Neutrophil (primary cell): ENCODE results near the gene BMAL2.
A peak's percentile ranks its signal among the peaks of the same experiment; 100 is the strongest.

Experiments
- H3K27ac ChIP-seq: fragments of 200-600 bp; sonication (generic); 2 replicates; pipeline ENCODE4 v1.5.1; 2016; ENCODE audit warnings: mild to moderate bottlenecking, moderate library complexity
- H3K27me3 ChIP-seq: fragments of 200-600 bp; sonication (generic); 2 replicates; pipeline ENCODE4 v1.6.0; 2016; ENCODE audit warnings: mild to moderate bottlenecking
- H3K36me3 ChIP-seq: fragments of 200-600 bp; sonication (generic); 2 replicates; pipeline ENCODE4 v1.5.1; 2017
- H3K4me1 ChIP-seq, 2 experiments: fragments of 200-600 bp in 1 of 2; sonication (generic) in 1 of 2; 1 replicate in 1 of 2; 2 replicates in 1 of 2; pipeline versions ENCODE4 v1.5.1 to v1.6.1; 2013 to 2016; ENCODE audit warnings: low read depth in 1 of 2, low read length in 1 of 2, mild to moderate bottlenecking in 1 of 2, moderate library complexity in 1 of 2; ENCODE audit not compliant: control insufficient read depth in 1 of 2, insufficient read depth in 1 of 2
- H3K4me3 ChIP-seq, 2 experiments: fragments of 200-600 bp in 1 of 2; sonication (generic) in 1 of 2; 1 replicate in 1 of 2; 2 replicates in 1 of 2; pipeline ENCODE4 v1.5.1; 2013 to 2016; ENCODE audit warnings: low read depth in 1 of 2, low read length in 1 of 2, mild to moderate bottlenecking in 1 of 2, moderate library complexity in 1 of 2
- H3K9me3 ChIP-seq: fragments of 200-600 bp; sonication (generic); 2 replicates; pipeline ENCODE4 v1.5.1; 2016
- CTCF ChIP-seq: fragments of 200-600 bp; sonication (generic); IDR thresholded peaks from 2 replicates; pipeline ENCODE4 v1.5.1; 2016; ENCODE audit warnings: antibody characterized with exemption

BMAL2 gene

GRCh38 chr12:27332407-27332713 lies 276 bp upstream of the BMAL2 start:
- TF ChIP-seq CTCF = no peak
- Histone ChIP-seq H3K4me3 (peak overlapping the region; percentile 51 to 64), H3K27me3 (peaks cover 50% of the 10 kb centered on the region), H3K9me3 (no peaks in the 10 kb centered on the region), H3K4me1 (peaks cover 13 to 23% of the 10 kb centered on the region in 2 experiments), H3K36me3 (peaks cover 12% of the 10 kb centered on the region), H3K27ac (no peak overlapping the region)

GRCh38 chr12:27333403-27334009 lies 870 bp downstream of the BMAL2 start:
- Histone ChIP-seq H3K27me3 (peaks cover 50% of the 10 kb centered on the region), H3K4me1 (peaks cover 13 to 23% of the 10 kb centered on the region in 2 experiments), H3K9me3 (no peaks in the 10 kb centered on the region), H3K4me3 (peak overlapping the region; percentile 51 to 64), H3K27ac (no peak overlapping the region), H3K36me3 (peaks cover 2% of the 10 kb centered on the region)
- TF ChIP-seq CTCF = no peak

GRCh38 chr12:27334042-27334720 lies 1.5 kb downstream of the BMAL2 start:
- Histone ChIP-seq H3K4me1 (peaks cover 13 to 23% of the 10 kb centered on the region in 2 experiments), H3K36me3 (no peaks in the 10 kb centered on the region), H3K27ac (no peak overlapping the region), H3K9me3 (no peaks in the 10 kb centered on the region), H3K27me3 (peaks cover 50% of the 10 kb centered on the region), H3K4me3 (peak overlapping the region; percentile 51 to 64)
- no peak for TF ChIP-seq CTCF

GRCh38 chr12:27334721-27335082 lies 2.1 kb downstream of the BMAL2 start:
- TF ChIP-seq CTCF = no peak
- H3K4me1 ChIP-seq = peaks cover 13 to 23% of the 10 kb centered on the region in 2 experiments
- no peak overlapping the region for H3K4me3 ChIP-seq
- no peaks in the 10 kb centered on the region for H3K9me3 ChIP-seq
- no peak overlapping the region for H3K27ac ChIP-seq
- peaks cover 50% of the 10 kb centered on the region for H3K27me3 ChIP-seq
- no peaks in the 10 kb centered on the region for H3K36me3 ChIP-seq

GRCh38 chr12:27335364-27336281 lies 3.0 kb downstream of the BMAL2 start:
- H3K4me1 ChIP-seq = peaks cover 13 to 23% of the 10 kb centered on the region in 2 experiments
- H3K9me3 ChIP-seq = no peaks in the 10 kb centered on the region
- no peak overlapping the region for H3K4me3 ChIP-seq
- no peak for TF ChIP-seq CTCF
- peaks cover 41% of the 10 kb centered on the region for H3K27me3 ChIP-seq
- no peak overlapping the region for H3K27ac ChIP-seq
- H3K36me3 ChIP-seq = no peaks in the 10 kb centered on the region
